Vagina (tissue), 2 donors: ENCODE results near the gene GDPGP1. TPM values are rescaled to one million over a fixed set of nuclear protein-coding genes. Genes with fewer than 3 reads are reported as not detected.

Experiments used
- DNase-seq, 2 donors: peaks; one replicate each; pipeline ENCODE4 v3.0.0-alpha.2; 2017; ENCODE audit errors: extremely low spot score in 2 of 2
- H3K27ac ChIP-seq: fragments of 200-600 bp; sonication (generic); one replicate; pipeline ENCODE4 v1.5.1; 2019
- H3K27me3 ChIP-seq: fragments of 200-600 bp; sonication (generic); one replicate; pipeline ENCODE4 v1.5.1; 2019
- H3K36me3 ChIP-seq, 2 donors: fragments of 200-600 bp; sonication (generic); one replicate each; pipeline ENCODE4 v1.5.1; 2017 to 2019
- H3K4me1 ChIP-seq: fragments of 200-600 bp; sonication (generic); one replicate; pipeline ENCODE4 v1.5.1; 2019
- H3K4me3 ChIP-seq, 2 donors: fragments of 200-600 bp; sonication (generic); 1 replicate in 1 of 2; 2 replicates in 1 of 2; pipeline ENCODE4 v1.5.1; 2016 to 2019
- H3K9me3 ChIP-seq: fragments of 200-600 bp; sonication (generic); one replicate; pipeline ENCODE4 v1.5.1; 2019
- CTCF ChIP-seq, 3 experiments: fragments of 450-650 bp in 2 of 3; fragments of 200-600 bp in 1 of 3; sonication (generic) in 1 of 3; IDR thresholded peaks; one replicate each; pipeline ENCODE4 v1.5.1; 2017 to 2019; ENCODE audit warnings: antibody characterized with exemption in 3 of 3, mild to moderate bottlenecking in 2 of 3, moderate library complexity in 2 of 3
- POLR2A ChIP-seq, 2 donors: fragments of 450-650 bp; IDR thresholded peaks; one replicate each; pipeline ENCODE4 v1.6.1; 2017; ENCODE audit warnings: antibody characterized with exemption in 2 of 2, mild to moderate bottlenecking in 2 of 2, moderate library complexity in 2 of 2
- POLR2AphosphoS5 ChIP-seq, 2 donors: sonication (generic); formaldehyde crosslinking; IDR thresholded peaks; one replicate each; pipeline ENCODE4 v1.9.0; 2017; ENCODE audit warnings: antibody characterized with exemption in 2 of 2, mild to moderate bottlenecking in 2 of 2, low read depth in 1 of 2; ENCODE audit not compliant: insufficient read depth in 1 of 2
- intact Hi-C: fragments of 100-400 bp; cut with DNase I; formaldehyde crosslinking; loops from one replicate; pipeline ENCODE4 v1.15.1; 2023
- total RNA-seq: library from RNA; depleted of rRNA; stranded (reverse); fragments of >200 nt; gene quantifications from one replicate; pipeline ENCODE4 v1.2.3, GENCODE V29; 2016

The GDPGP1 gene
- total RNA-seq, 1 donor from 2014 or later, result 4.9 TPM

GRCh38 chr15:90213818-90214204 is 20.2 kb upstream of the GDPGP1 start:
- Histone ChIP-seq H3K27me3 (no peaks in the 10 kb centered on the region), H3K4me1 (peaks cover 60% of the 10 kb centered on the region), H3K4me3 (no peak overlapping the region), H3K36me3 (peaks cover 0 to 5% of the 10 kb centered on the region in 2 donors), H3K27ac (no peak overlapping the region), H3K9me3 (no peaks in the 10 kb centered on the region)
- DNase-seq, result no peak
- TF ChIP-seq CTCF (IDR thresholded peaks at IDR 0.05) (no peak), POLR2AphosphoS5 (IDR thresholded peaks at IDR 0.05; ENCODE audit: insufficient read depth in 1 of 2, low read depth in 1 of 2) (no peak), POLR2A (IDR thresholded peaks at IDR 0.05) (no peak)
- intact Hi-C loops, result no loop called here

- Histone ChIP-seq H3K27ac (no peak overlapping the region), H3K36me3 (peaks cover 0 to 5% of the 10 kb centered on the region in 2 donors), H3K4me3 (no peak overlapping the region), H3K4me1 (peaks cover 53% of the 10 kb centered on the region), H3K27me3 (no peaks in the 10 kb centered on the region), H3K9me3 (no peaks in the 10 kb centered on the region)
- TF ChIP-seq CTCF (IDR thresholded peaks at IDR 0.05) (no peak), POLR2A (IDR thresholded peaks at IDR 0.05) (no peak), POLR2AphosphoS5 (IDR thresholded peaks at IDR 0.05; ENCODE audit: insufficient read depth in 1 of 2, low read depth in 1 of 2) (no peak)
- DNase-seq, result no peak
- intact Hi-C loops, result no loop called here
Measured at GRCh38 chr15:90214553-90215196, 19.3 kb upstream of the GDPGP1 start.

DNA sequence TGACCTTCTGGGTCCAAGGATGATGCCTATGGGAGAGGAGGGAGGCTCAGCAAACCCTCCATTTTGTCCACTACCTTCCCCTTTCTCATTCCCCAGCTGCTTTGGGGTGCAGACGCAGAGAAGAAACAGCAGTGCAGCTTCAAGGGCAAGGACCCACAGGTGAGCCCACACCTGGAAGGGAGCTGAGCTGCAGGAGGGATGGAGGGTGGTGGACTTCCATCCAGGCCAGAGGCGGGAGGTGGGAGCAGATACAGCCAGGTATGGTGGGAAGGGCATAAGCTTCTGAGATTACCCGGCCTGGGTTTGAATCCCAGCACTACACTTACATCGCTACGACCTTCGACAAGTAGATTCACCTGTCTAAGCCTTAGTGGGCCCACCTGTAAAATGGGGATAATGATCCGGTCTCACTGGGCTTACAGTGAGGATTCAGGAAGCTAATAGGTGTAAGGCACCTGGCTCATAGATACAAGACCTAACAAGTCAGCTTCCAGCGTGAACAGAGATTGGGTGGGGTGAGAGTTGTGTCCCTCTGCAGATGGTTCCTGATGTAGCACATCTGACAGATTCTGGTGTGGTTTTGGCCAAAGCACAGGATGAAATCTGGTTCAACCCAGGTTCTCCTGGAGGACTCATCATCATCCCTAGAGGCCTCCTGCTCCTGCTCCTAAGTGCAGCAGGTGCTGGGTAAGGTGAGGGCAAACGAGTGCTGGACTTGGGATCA is 16.2 kb upstream of the GDPGP1 start:
- Histone ChIP-seq H3K36me3 (peaks cover 0 to 5% of the 10 kb centered on the region in 2 donors), H3K9me3 (no peaks in the 10 kb centered on the region), H3K4me3 (no peak overlapping the region), H3K4me1 (peaks cover 32% of the 10 kb centered on the region), H3K27me3 (no peaks in the 10 kb centered on the region), H3K27ac (no peak overlapping the region)
- DNase-seq, result peak in 1 of 2 donors; percentile 84
- intact Hi-C loops, result no loop called here
- TF ChIP-seq POLR2A (IDR thresholded peaks at IDR 0.05) (no peak), POLR2AphosphoS5 (IDR thresholded peaks at IDR 0.05; ENCODE audit: insufficient read depth in 1 of 2, low read depth in 1 of 2) (no peak), CTCF (IDR thresholded peaks at IDR 0.05) (no peak)

GRCh38 chr15:90219421-90220141 is 14.4 kb upstream of the GDPGP1 start:
- TF ChIP-seq POLR2A (IDR thresholded peaks at IDR 0.05) (no peak), CTCF (IDR thresholded peaks at IDR 0.05) (peak in 2 of 3 experiments; percentile 23 to 40), POLR2AphosphoS5 (IDR thresholded peaks at IDR 0.05; ENCODE audit: insufficient read depth in 1 of 2, low read depth in 1 of 2) (peak in 1 of 2 donors; percentile 10)
- Histone ChIP-seq H3K9me3 (no peaks in the 10 kb centered on the region), H3K27ac (no peak overlapping the region), H3K27me3 (no peaks in the 10 kb centered on the region), H3K36me3 (peaks cover 0 to 23% of the 10 kb centered on the region in 2 donors), H3K4me1 (peaks cover 20% of the 10 kb centered on the region), H3K4me3 (no peak overlapping the region)
- intact Hi-C loops, result no loop called here
- no peak for DNase-seq
